Mesendoderm (in vitro differentiated cells): Measurements from ENCODE around the gene LMO1.

Source experiments
- DNase-seq: peaks from one replicate; pipeline ENCODE4 v3.0.0; 2013
- H2AK5ac ChIP-seq: 2 replicates; pipeline ENCODE4 v1.6.1; 2013; ENCODE audit warnings: low read length, inconsistent platforms
- H2BK120ac ChIP-seq: 2 replicates; pipeline ENCODE4 v1.6.1; 2013; ENCODE audit warnings: low read depth, mild to moderate bottlenecking, low read length, moderate library complexity, mixed read lengths
- H2BK15ac ChIP-seq: replicated peaks from 2 replicates; pipeline ENCODE4 v1.6.1; 2013; ENCODE audit warnings: low read depth, mild to moderate bottlenecking, moderate library complexity
- H2BK5ac ChIP-seq: 2 replicates; pipeline ENCODE4 v1.6.1; 2013; ENCODE audit warnings: low read length, inconsistent platforms
- H3K18ac ChIP-seq: 2 replicates; pipeline ENCODE4 v1.6.1; 2013; ENCODE audit warnings: mild to moderate bottlenecking, low read length, mixed read lengths
- H3K23ac ChIP-seq: one replicate; pipeline ENCODE4 v1.6.1; 2013; ENCODE audit warnings: low read length
- H3K27ac ChIP-seq: 2 replicates; pipeline ENCODE4 v1.5.1; 2013; ENCODE audit warnings: low read depth, mild to moderate bottlenecking, inconsistent platforms, low read length, moderate library complexity
- H3K27me3 ChIP-seq: 2 replicates; pipeline ENCODE4 v1.6.1; 2013; ENCODE audit warnings: low read length, control low read depth, mild to moderate bottlenecking, inconsistent platforms; ENCODE audit not compliant: insufficient read depth, poor library complexity
- H3K36me3 ChIP-seq: 2 replicates; pipeline ENCODE4 v1.6.1; 2013; ENCODE audit warnings: low read length, inconsistent platforms; ENCODE audit not compliant: control insufficient read depth, insufficient read depth
- H3K4ac ChIP-seq: one replicate; pipeline ENCODE4 v1.6.1; 2013; ENCODE audit warnings: low read depth, mild to moderate bottlenecking, low read length, moderate library complexity
- H3K4me1 ChIP-seq: 2 replicates; pipeline ENCODE4 v1.6.1; 2013; ENCODE audit warnings: low read depth, low read length, inconsistent platforms; ENCODE audit not compliant: control insufficient read depth
- H3K4me2 ChIP-seq: 2 replicates; pipeline ENCODE4 v1.6.1; 2013; ENCODE audit warnings: low read length
- H3K4me3 ChIP-seq: 2 replicates; pipeline ENCODE4 v1.5.1; 2013; ENCODE audit warnings: mild to moderate bottlenecking, low read length
- H3K56ac ChIP-seq: one replicate; pipeline ENCODE4 v1.6.1; 2013; ENCODE audit warnings: low read length
- H3K79me1 ChIP-seq: 2 replicates; pipeline ENCODE4 v1.6.1; 2013; ENCODE audit warnings: low read length, inconsistent platforms
- H3K79me2 ChIP-seq: 2 replicates; pipeline ENCODE4 v1.6.1; 2013; ENCODE audit warnings: mild to moderate bottlenecking, low read length; ENCODE audit not compliant: control insufficient read depth, insufficient read depth
- H3K9ac ChIP-seq: 2 replicates; pipeline ENCODE4 v1.6.1; 2013; ENCODE audit warnings: low read length, inconsistent platforms
- H4K5ac ChIP-seq: one replicate; pipeline ENCODE4 v1.6.1; 2013; ENCODE audit warnings: low read length
- H4K8ac ChIP-seq: one replicate; pipeline ENCODE4 v1.6.1; 2013; ENCODE audit warnings: low read depth, mild to moderate bottlenecking, control low read depth, low read length, moderate library complexity
- WGBS: extraction: QIAGEN DNeasy Blood & Tissue Kit; methylation state at CpG from one replicate; pipeline ENCODE4 v1.1.7; 2013; ENCODE audit warnings: low lambda C conversion rate, missing lambda C conversion rate; ENCODE audit not compliant: insufficient coverage; ENCODE audit errors: extremely low coverage; 5-methylcytosine and 5-hydroxymethylcytosine counted together

LMO1 gene

DNA sequence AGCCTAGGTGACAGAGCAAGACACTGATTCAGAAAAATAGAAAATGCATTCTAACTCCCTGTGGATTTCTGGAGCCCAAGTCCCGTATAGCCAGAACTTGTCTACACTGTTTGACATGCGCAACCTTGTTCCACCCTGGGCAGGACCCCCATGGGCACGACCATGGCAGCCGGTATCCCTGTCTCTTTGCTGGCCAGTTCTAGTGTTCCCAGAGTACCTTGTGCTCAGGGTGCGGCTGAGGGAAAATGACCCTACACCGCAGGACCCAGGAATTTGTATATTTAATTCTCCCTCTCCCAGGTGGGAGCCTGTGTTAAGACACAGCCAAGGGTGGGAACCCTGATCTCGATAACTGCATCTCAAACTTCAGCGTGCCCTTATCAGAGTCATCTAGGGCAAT, 58.1 kb downstream of the LMO1 start:
- no peak overlapping the region for H2BK15ac ChIP-seq
- no peaks in the 10 kb centered on the region for H3K79me1 ChIP-seq
- H3K9ac ChIP-seq: no peak overlapping the region
- H2AK5ac ChIP-seq: no peak overlapping the region
- H3K4me3 ChIP-seq: no peak overlapping the region
- H4K8ac ChIP-seq: no peak overlapping the region
- H4K5ac ChIP-seq: no peak overlapping the region
- WGBS: no CpG with 5 or more reads among the region's 8 CpGs
- no peaks in the 10 kb centered on the region for H3K27me3 ChIP-seq
- no peak overlapping the region for H3K27ac ChIP-seq
- no peak overlapping the region for H3K56ac ChIP-seq
- no peaks in the 10 kb centered on the region for H3K4me1 ChIP-seq
- no peak for DNase-seq
- no peak overlapping the region for H3K23ac ChIP-seq
- H2BK120ac ChIP-seq: no peak overlapping the region
- no peaks in the 10 kb centered on the region for H3K79me2 ChIP-seq
- no peak overlapping the region for H3K4me2 ChIP-seq
- no peak overlapping the region for H2BK5ac ChIP-seq
- no peak overlapping the region for H3K18ac ChIP-seq
- no peak overlapping the region for H3K4ac ChIP-seq
- no peaks in the 10 kb centered on the region for H3K36me3 ChIP-seq

DNA sequence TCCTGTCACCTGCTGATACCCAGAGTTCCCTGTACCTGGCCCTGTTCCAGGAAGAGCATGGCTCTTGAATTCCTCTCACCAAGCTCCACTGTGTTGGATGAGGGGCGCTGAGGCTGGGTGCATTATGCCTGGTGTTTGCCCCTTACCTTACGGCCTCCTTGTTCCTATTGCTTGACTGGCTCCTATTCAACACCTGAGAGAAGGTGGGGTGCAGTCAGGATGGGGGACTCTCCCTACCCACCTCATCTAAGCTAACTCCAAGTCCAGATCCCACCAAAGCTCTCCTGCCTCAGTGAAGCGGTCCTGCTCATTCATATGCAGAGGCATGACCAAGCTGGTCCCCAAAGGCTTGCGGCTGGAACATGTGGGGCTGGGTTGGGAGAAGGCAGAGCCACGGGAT, 59.1 kb downstream of the LMO1 start:
- Histone ChIP-seq H3K79me2 (no peaks in the 10 kb centered on the region), H3K4ac (no peak overlapping the region), H3K4me2 (no peak overlapping the region), H3K4me1 (no peaks in the 10 kb centered on the region), H3K36me3 (no peaks in the 10 kb centered on the region), H2AK5ac (no peak overlapping the region), H3K27me3 (no peaks in the 10 kb centered on the region), H2BK120ac (no peak overlapping the region), H3K23ac (no peak overlapping the region), H3K27ac (no peak overlapping the region), H3K79me1 (no peaks in the 10 kb centered on the region), H3K9ac (no peak overlapping the region), H4K5ac (no peak overlapping the region), H3K4me3 (no peak overlapping the region), H3K56ac (no peak overlapping the region), H3K18ac (no peak overlapping the region), H2BK15ac (no peak overlapping the region), H4K8ac (no peak overlapping the region), H2BK5ac (no peak overlapping the region)
- no peak for DNase-seq
- no CpG with 5 or more reads among the region's 5 CpGs for WGBS

DNA sequence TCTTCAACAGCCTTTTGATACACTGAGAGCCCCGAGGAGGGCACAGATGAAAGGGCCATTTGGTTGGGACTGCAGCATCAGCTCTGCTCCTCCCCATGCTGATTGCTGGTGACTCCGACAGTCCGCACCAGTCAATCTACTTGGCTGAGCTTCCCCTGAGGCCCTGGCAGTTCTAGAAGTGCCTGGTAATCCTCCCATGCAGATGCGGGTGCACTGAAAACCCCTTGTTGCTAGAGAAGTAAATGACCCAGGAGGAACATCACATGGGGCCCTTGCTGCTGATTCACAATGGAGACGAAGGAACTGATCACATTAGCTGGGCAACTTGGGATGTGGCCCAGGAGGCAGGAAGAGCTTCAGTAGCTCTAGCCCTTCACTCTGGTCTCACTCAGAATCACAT, 59.7 kb downstream of the LMO1 start:
- no CpG with 5 or more reads among the region's 5 CpGs for WGBS
- no peak overlapping the region for H3K4ac ChIP-seq
- H3K18ac ChIP-seq: no peak overlapping the region
- H3K36me3 ChIP-seq: no peaks in the 10 kb centered on the region
- H4K5ac ChIP-seq: no peak overlapping the region
- H3K27ac ChIP-seq: no peak overlapping the region
- no peaks in the 10 kb centered on the region for H3K79me2 ChIP-seq
- no peak overlapping the region for H2BK15ac ChIP-seq
- H2AK5ac ChIP-seq: no peak overlapping the region
- no peaks in the 10 kb centered on the region for H3K4me1 ChIP-seq
- H3K23ac ChIP-seq: no peak overlapping the region
- H3K79me1 ChIP-seq: no peaks in the 10 kb centered on the region
- no peak overlapping the region for H3K9ac ChIP-seq
- no peak overlapping the region for H3K4me2 ChIP-seq
- H3K4me3 ChIP-seq: no peak overlapping the region
- H3K27me3 ChIP-seq: no peaks in the 10 kb centered on the region
- DNase-seq: no peak
- H4K8ac ChIP-seq: no peak overlapping the region
- no peak overlapping the region for H2BK5ac ChIP-seq
- no peak overlapping the region for H3K56ac ChIP-seq
- H2BK120ac ChIP-seq: no peak overlapping the region

DNA sequence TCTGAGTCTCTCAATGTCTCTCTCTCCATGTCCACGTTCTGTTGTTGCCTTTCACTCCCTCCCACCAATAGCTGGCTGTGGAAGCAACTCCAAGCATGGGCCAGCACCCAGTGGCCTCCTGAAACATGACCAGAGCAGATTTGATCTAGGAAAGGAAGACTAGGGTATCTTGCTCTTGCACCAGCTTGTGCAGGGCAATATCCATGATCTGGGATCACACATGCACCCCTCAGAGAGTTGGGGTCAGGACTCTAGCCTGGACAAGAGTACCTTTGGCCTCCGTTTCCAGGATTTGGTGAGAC, 60.3 kb downstream of the LMO1 start:
- no peaks in the 10 kb centered on the region for H3K27me3 ChIP-seq
- no peaks in the 10 kb centered on the region for H3K36me3 ChIP-seq
- WGBS: no CpG with 5 or more reads among the region's 2 CpGs
- H2BK5ac ChIP-seq: no peak overlapping the region
- H3K56ac ChIP-seq: no peak overlapping the region
- no peak overlapping the region for H2BK15ac ChIP-seq
- DNase-seq: no peak
- no peak overlapping the region for H4K8ac ChIP-seq
- no peak overlapping the region for H2AK5ac ChIP-seq
- H4K5ac ChIP-seq: no peak overlapping the region
- no peak overlapping the region for H3K4me2 ChIP-seq
- H3K18ac ChIP-seq: no peak overlapping the region
- no peak overlapping the region for H3K9ac ChIP-seq
- H3K27ac ChIP-seq: no peak overlapping the region
- no peaks in the 10 kb centered on the region for H3K4me1 ChIP-seq
- H3K79me1 ChIP-seq: no peaks in the 10 kb centered on the region
- H3K4ac ChIP-seq: no peak overlapping the region
- H3K4me3 ChIP-seq: no peak overlapping the region
- H3K23ac ChIP-seq: no peak overlapping the region
- no peaks in the 10 kb centered on the region for H3K79me2 ChIP-seq
- no peak overlapping the region for H2BK120ac ChIP-seq

DNA sequence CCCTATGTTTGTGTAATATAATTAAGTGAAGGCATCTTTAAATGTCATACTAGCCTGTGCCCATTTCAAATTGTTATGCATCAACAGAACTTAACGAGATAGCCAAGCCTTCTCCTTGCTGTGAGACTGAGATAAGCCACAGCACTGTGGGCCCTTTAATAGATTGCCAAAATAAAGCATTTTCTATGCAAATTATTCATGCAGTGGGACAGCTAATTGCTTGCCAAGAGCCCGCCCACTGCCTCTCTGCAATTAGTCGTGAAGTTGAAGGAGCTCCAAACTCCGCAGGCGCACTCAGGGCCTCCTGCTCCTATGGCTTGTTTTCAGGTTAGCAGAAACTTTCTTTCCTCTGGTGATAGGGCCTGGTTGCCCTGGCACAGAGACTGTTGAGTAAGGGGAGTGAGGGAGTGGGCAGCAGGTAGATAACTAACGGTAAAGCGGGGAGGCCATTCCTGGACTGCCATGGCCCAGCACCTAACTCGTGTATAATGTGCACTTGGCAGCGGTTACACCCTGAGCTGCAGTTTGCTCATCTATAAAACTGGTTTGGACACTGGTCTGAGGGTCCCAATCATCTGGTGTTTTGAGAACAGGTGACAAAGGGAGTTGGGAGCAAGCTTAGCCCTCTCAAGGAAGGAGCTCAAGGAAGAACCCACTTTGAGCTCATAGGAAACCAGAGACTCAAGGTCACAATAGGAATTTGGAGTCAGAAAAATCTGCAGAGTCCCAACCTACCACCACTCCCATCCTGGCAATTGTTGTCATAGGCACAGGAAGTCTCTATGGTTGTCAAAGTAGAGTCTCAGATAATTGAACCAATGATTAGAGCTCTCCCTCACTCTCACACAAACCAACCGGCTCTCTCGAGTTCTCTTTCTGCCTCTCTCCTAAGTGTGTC, 60.9 kb downstream of the LMO1 start:
- no CpG with 5 or more reads among the region's 11 CpGs for WGBS
- Histone ChIP-seq H3K4me1 (no peaks in the 10 kb centered on the region), H3K79me1 (no peaks in the 10 kb centered on the region), H3K79me2 (no peaks in the 10 kb centered on the region), H3K18ac (no peak overlapping the region), H3K4me2 (no peak overlapping the region), H3K23ac (no peak overlapping the region), H4K8ac (no peak overlapping the region), H3K56ac (no peak overlapping the region), H2AK5ac (no peak overlapping the region), H3K4me3 (no peak overlapping the region), H2BK5ac (no peak overlapping the region), H3K4ac (no peak overlapping the region), H3K36me3 (no peaks in the 10 kb centered on the region), H4K5ac (no peak overlapping the region), H3K27me3 (no peaks in the 10 kb centered on the region), H3K27ac (no peak overlapping the region), H2BK120ac (no peak overlapping the region), H2BK15ac (no peak overlapping the region), H3K9ac (no peak overlapping the region)
- DNase-seq: no peak
